ENCODE data around the gene QKI. TPM values are rescaled to one million over a fixed set of nuclear protein-coding genes. Genes with fewer than 3 reads are reported as not detected.

The QKI gene
- total RNA-seq, 1 experiment from 2014 or later = 176 TPM

- no peak overlapping the region for H2BK15ac ChIP-seq (ENCODE audit: low read depth, low read length)
- no CpG with 5 or more reads among the region's 2 CpGs for WGBS (ENCODE audit: extremely low coverage, insufficient read length, low lambda C conversion rate)
- no peak overlapping the region for H3K4ac ChIP-seq (ENCODE audit: low read depth, low read length)
- Mint-ChIP-seq H3K27ac (no peak overlapping the region), H3K9me3 (peaks cover 0 to 1% of the 10 kb centered on the region in 2 experiments; a peak in 1 of 5 replicates), H3K4me1 (peaks cover 22 to 27% of the 10 kb centered on the region in 2 experiments), H3K27me3 (ENCODE audit: low read depth) (no peaks in the 10 kb centered on the region), H3K36me3 (ENCODE audit: insufficient read depth in 1 of 3, low read depth in 3 of 3) (peaks cover 4 to 10% (median 7%) of the 10 kb centered on the region in 3 experiments; a peak in 5 of 7 replicates), H3K4me3 (no peak overlapping the region)
- H2BK12ac ChIP-seq (ENCODE audit: insufficient read length, low read depth, low read length) = no peak overlapping the region
- H2BK120ac ChIP-seq (ENCODE audit: low read depth, low read length, poor library complexity, severe bottlenecking) = no peak overlapping the region
- no peak overlapping the region for H3K9ac ChIP-seq (ENCODE audit: extremely low read depth, insufficient read length, low read length)
- H3K27ac ChIP-seq (ENCODE audit: insufficient read length, low read depth, low read length) = no peak overlapping the region
- H4K91ac ChIP-seq (ENCODE audit: insufficient read length, low read depth, low read length) = no peak overlapping the region
- no peak overlapping the region for H4K5ac ChIP-seq (ENCODE audit: insufficient read length, low read depth, low read length)
- H2AK5ac ChIP-seq (ENCODE audit: insufficient read length, low read length) = no peak overlapping the region
- no peak overlapping the region for H3K4me2 ChIP-seq (ENCODE audit: insufficient read depth, insufficient read length, low read length)
- H3K14ac ChIP-seq (ENCODE audit: insufficient read depth, low read length) = no peak overlapping the region
- H3K4me1 ChIP-seq (ENCODE audit: insufficient read depth, low read length) = no peaks in the 10 kb centered on the region; the same call in 1 of the 2 replicates
- no peak overlapping the region for H3K56ac ChIP-seq (ENCODE audit: insufficient read length, low read depth, low read length)
- peaks cover 5% of the 10 kb centered on the region for H3K79me1 ChIP-seq (ENCODE audit: insufficient read depth, low read depth, low read length, poor library complexity, severe bottlenecking)
- H2AFZ ChIP-seq (ENCODE audit: low read length) = no peak overlapping the region
- H3K18ac ChIP-seq (ENCODE audit: insufficient read length, low read depth, low read length) = no peak overlapping the region
- no peak for DNase-seq
- H3K27me3 ChIP-seq (ENCODE audit: insufficient read depth, low read length) = no peaks in the 10 kb centered on the region
- no peak overlapping the region for H2BK20ac ChIP-seq (ENCODE audit: low read depth, low read length, poor library complexity, severe bottlenecking)
- no peak overlapping the region for H3T11ph ChIP-seq (ENCODE audit: low read length)
- no peaks in the 10 kb centered on the region for H4K20me1 ChIP-seq (ENCODE audit: control insufficient read depth, insufficient read depth, insufficient read length)
- no peaks in the 10 kb centered on the region for H3K23me2 ChIP-seq (ENCODE audit: insufficient read length, low read depth, low read length, poor library complexity, severe bottlenecking)
- no peaks in the 10 kb centered on the region for H3K9me3 ChIP-seq (ENCODE audit: control insufficient read depth, low read depth, low read length)
- TF ChIP-seq CTCF (conservative IDR thresholded peaks at IDR 0.05) = no peak
- H3K79me2 ChIP-seq (ENCODE audit: insufficient read depth, low read length) = peaks cover 15% of the 10 kb centered on the region; the same call in 1 of the 2 replicates
- H3K23ac ChIP-seq (ENCODE audit: insufficient read length, low read depth, low read length) = no peak overlapping the region
- H2BK5ac ChIP-seq (ENCODE audit: insufficient read length, low read length) = no peak overlapping the region
- no peak overlapping the region for H4K8ac ChIP-seq (replicated peaks; ENCODE audit: insufficient read length, low read depth, low read length)
These were observed 39.9 kb downstream of the QKI start for GRCh38 chr6:163454425-163454824.
